B cell (primary cell): ENCODE data around the gene ADORA2B. TPM values are rescaled to one million over a fixed set of nuclear protein-coding genes. Genes with fewer than 3 reads are reported as not detected.

Source experiments
- ATAC-seq: fragments of 200-7000 bp; cut with Tn5 transposase; one replicate; pipeline ENCODE4 v1.10.0; 2021; ENCODE audit warnings: low read depth, mild to moderate bottlenecking, moderate number of reproducible peaks, moderate library complexity
- CTCF ChIA-PET: fragments of 350-600 bp; sonication (Branson Sonifier 250); formaldehyde crosslinking; loops from one replicate; lab custom pipeline; 2021; ENCODE audit warnings: antibody characterized with exemption, inconsistent platforms; lab: Charles Lee
- POLR2A ChIA-PET: fragments of 350-600 bp; sonication (Branson Sonifier 250); formaldehyde crosslinking; loops from one replicate; lab custom pipeline; 2021; ENCODE audit warnings: antibody characterized with exemption; lab: Charles Lee
- DNase-seq: peaks from one replicate; pipeline ENCODE4 v3.0.0; 2013
- H2AFZ ChIP-seq: 2 replicates; pipeline ENCODE4 v1.6.1; 2012; ENCODE audit warnings: mild to moderate bottlenecking, low read depth, low read length; ENCODE audit not compliant: insufficient read depth, poor library complexity, severe bottlenecking
- H3K27ac ChIP-seq, 2 donors: 1 replicate in 1 of 2; 2 replicates in 1 of 2; pipeline ENCODE4 v1.5.1; 2012 to 2013; ENCODE audit warnings: low read length in 2 of 2, mild to moderate bottlenecking in 2 of 2, moderate library complexity in 1 of 2
- H3K27me3 ChIP-seq, 4 experiments: fragments of 200-600 bp in 1 of 4; sonication (generic) in 1 of 4; replicated peaks in 1 of 4; 1 replicate in 2 of 4; 2 replicates in 2 of 4; pipeline versions ENCODE4 v1.6.1 to v1.7.0; 2013 to 2016; ENCODE audit warnings: low read length in 3 of 4, mild to moderate bottlenecking in 2 of 4, mixed read lengths in 1 of 4, moderate library complexity in 1 of 4; ENCODE audit not compliant: insufficient read depth in 4 of 4, control insufficient read depth in 3 of 4; ENCODE audit errors: control extremely low read depth in 1 of 4
- H3K36me3 ChIP-seq, 2 experiments: replicated peaks in 1 of 2; 1 replicate in 1 of 2; 2 replicates in 1 of 2; pipeline versions ENCODE4 v1.6.1 to v1.7.1; 2013; ENCODE audit warnings: low read length in 1 of 2; ENCODE audit not compliant: insufficient read depth in 2 of 2, control insufficient read depth in 1 of 2; ENCODE audit errors: control extremely low read depth in 1 of 2, extremely low read depth in 1 of 2
- H3K4me1 ChIP-seq, 2 donors: fragments of 200-600 bp in 1 of 2; sonication (generic) in 1 of 2; 1 replicate in 1 of 2; 2 replicates in 1 of 2; pipeline versions ENCODE4 v1.5.1 to v1.6.1; 2013 to 2017; ENCODE audit warnings: low read length in 2 of 2; ENCODE audit not compliant: control insufficient read depth in 2 of 2, insufficient read depth in 2 of 2
- H3K4me2 ChIP-seq: replicated peaks from 2 replicates; pipeline ENCODE3; 2012; ENCODE audit warnings: mild to moderate bottlenecking, low read depth, low read length; ENCODE audit not compliant: poor library complexity, severe bottlenecking
- H3K4me3 ChIP-seq, 5 experiments: fragments of 200-600 bp in 1 of 5; sonication (generic) in 1 of 5; 1 replicate in 3 of 5; 2 replicates in 2 of 5; pipeline versions ENCODE4 v1.5.1 to v1.7.0; 2011 to 2016; ENCODE audit warnings: low read length in 4 of 5, mild to moderate bottlenecking in 4 of 5, low read depth in 2 of 5, control low read depth in 1 of 5, moderate library complexity in 1 of 5; ENCODE audit not compliant: insufficient read depth in 1 of 5; ENCODE audit errors: control extremely low read depth in 1 of 5, extremely low read depth in 1 of 5
- H3K79me2 ChIP-seq: fragments of 200-600 bp; sonication (generic); one replicate; pipeline ENCODE4 v1.6.0; 2016; ENCODE audit warnings: low read length; ENCODE audit not compliant: control insufficient read depth, insufficient read depth
- H3K9ac ChIP-seq: fragments of 200-600 bp; sonication (generic); 2 replicates; pipeline ENCODE4 v1.6.1; 2017; ENCODE audit warnings: mild to moderate bottlenecking, low read length, moderate library complexity
- H3K9me3 ChIP-seq, 3 donors: one replicate each; pipeline versions ENCODE4 v1.6.1 to v1.7.1; 2013; ENCODE audit warnings: low read length in 2 of 3; ENCODE audit not compliant: control insufficient read depth in 2 of 3, insufficient read depth in 1 of 3; ENCODE audit errors: control extremely low read depth in 1 of 3
- H4K20me1 ChIP-seq: 2 replicates; pipeline ENCODE4 v1.6.0; 2012; ENCODE audit warnings: mild to moderate bottlenecking, low read length; ENCODE audit not compliant: insufficient read depth, control insufficient read depth, poor library complexity, severe bottlenecking
- H3K27ac Mint-ChIP-seq: one replicate; pipeline ENCODE4 v1.8.0; 2021; ENCODE audit warnings: mixed read lengths
- H3K27me3 Mint-ChIP-seq: one replicate; pipeline ENCODE4 v1.8.0; 2021; ENCODE audit warnings: mixed read lengths
- H3K4me1 Mint-ChIP-seq: one replicate; pipeline ENCODE4 v1.8.0; 2021; ENCODE audit warnings: mixed read lengths
- H3K4me3 Mint-ChIP-seq: one replicate; pipeline ENCODE4 v1.8.0; 2021; ENCODE audit warnings: mixed read lengths
- H3K9me3 Mint-ChIP-seq: one replicate; pipeline ENCODE4 v1.8.0; 2022; ENCODE audit warnings: mixed read lengths; ENCODE audit not compliant: insufficient read depth
- EZH2 ChIP-seq: IDR thresholded peaks from 2 replicates; pipeline ENCODE4 v1.6.1; 2012; ENCODE audit warnings: borderline replicate concordance, low read depth, mild to moderate bottlenecking, moderate library complexity, low read length; ENCODE audit not compliant: insufficient read depth, poor library complexity, severe bottlenecking
- WGBS: methylation state at CpG from one replicate; pipeline ENCODE4 v1.1.5; 2013; ENCODE audit warnings: missing lambda C conversion rate; ENCODE audit not compliant: insufficient coverage; 5-methylcytosine and 5-hydroxymethylcytosine counted together
- intact Hi-C: fragments of 100-400 bp; cut with micrococcal nuclease; formaldehyde crosslinking; loops from one replicate; pipeline ENCODE4 v1.10.0; 2022
- polyA plus RNA-seq: library from polyadenylated mRNA; depleted of rRNA; stranded (reverse); fragments of >200 nt; gene quantifications from 2 replicates; pipeline ENCODE4 v1.2.3, GENCODE V29; 2012
- total RNA-seq, 2 donors: library from RNA; stranded (reverse); fragments of 120-200 nt in 1 of 2; gene quantifications; 1 replicate in 1 of 2; 2 replicates in 1 of 2; pipeline versions ENCODE4 v1.2.3 to v1.2.4, GENCODE V29; 2013 to 2022
- TF ChIP-seq, protein P1 (sequence below): fragments of 200-600 bp; IDR thresholded peaks from one replicate; pipeline ENCODE4 v1.8.0; 2022; ENCODE audit warnings: antibody characterized with exemption, mild to moderate bottlenecking

ADORA2B gene
- total and polyA plus RNA-seq, 2 donors (not counting 1 experiment from before 2014, with no cell fraction given), result not detected

- H3K4me2 ChIP-seq, result no peak overlapping the region
- H3K4me1 Mint-ChIP-seq, result peaks cover 8% of the 10 kb centered on the region
- H3K27me3 ChIP-seq, result peaks cover 0 to 17% (median 2%) of the 10 kb centered on the region in 4 experiments
- TF ChIP-seq, protein P1, sequence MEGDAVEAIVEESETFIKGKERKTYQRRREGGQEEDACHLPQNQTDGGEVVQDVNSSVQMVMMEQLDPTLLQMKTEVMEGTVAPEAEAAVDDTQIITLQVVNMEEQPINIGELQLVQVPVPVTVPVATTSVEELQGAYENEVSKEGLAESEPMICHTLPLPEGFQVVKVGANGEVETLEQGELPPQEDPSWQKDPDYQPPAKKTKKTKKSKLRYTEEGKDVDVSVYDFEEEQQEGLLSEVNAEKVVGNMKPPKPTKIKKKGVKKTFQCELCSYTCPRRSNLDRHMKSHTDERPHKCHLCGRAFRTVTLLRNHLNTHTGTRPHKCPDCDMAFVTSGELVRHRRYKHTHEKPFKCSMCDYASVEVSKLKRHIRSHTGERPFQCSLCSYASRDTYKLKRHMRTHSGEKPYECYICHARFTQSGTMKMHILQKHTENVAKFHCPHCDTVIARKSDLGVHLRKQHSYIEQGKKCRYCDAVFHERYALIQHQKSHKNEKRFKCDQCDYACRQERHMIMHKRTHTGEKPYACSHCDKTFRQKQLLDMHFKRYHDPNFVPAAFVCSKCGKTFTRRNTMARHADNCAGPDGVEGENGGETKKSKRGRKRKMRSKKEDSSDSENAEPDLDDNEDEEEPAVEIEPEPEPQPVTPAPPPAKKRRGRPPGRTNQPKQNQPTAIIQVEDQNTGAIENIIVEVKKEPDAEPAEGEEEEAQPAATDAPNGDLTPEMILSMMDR, result no peak
- no peak for TF ChIP-seq EZH2
- no peak overlapping the region for H3K27ac Mint-ChIP-seq
- ATAC-seq (no peak), DNase-seq (no peak)
- H3K27ac ChIP-seq, result no peak overlapping the region
- H2AFZ ChIP-seq, result no peak overlapping the region
- H3K4me1 ChIP-seq, result peaks cover 0 to 10% of the 10 kb centered on the region in 2 donors
- CTCF ChIA-PET, result no interaction called here
- intact Hi-C loops, result no loop called here
- WGBS, result no CpG with 5 or more reads among the region's 2 CpGs
- no peaks in the 10 kb centered on the region for H3K79me2 ChIP-seq
- POLR2A ChIA-PET, result no interaction called here
- no peak overlapping the region for H3K4me3 ChIP-seq
- H3K36me3 ChIP-seq, result peaks cover 0 to 3% of the 10 kb centered on the region in 2 experiments
- H3K9me3 ChIP-seq, result peaks cover 0 to 8% (median 0%) of the 10 kb centered on the region in 3 donors
- H3K4me3 Mint-ChIP-seq, result no peak overlapping the region
- no peak overlapping the region for H3K9ac ChIP-seq
- no peaks in the 10 kb centered on the region for H4K20me1 ChIP-seq
- peaks cover 29% of the 10 kb centered on the region for H3K27me3 Mint-ChIP-seq
- no peaks in the 10 kb centered on the region for H3K9me3 Mint-ChIP-seq
Measured at GRCh38 chr17:15970500-15970899, 25.6 kb downstream of the ADORA2B start.

- Mint-ChIP-seq H3K4me1 (peaks cover 4% of the 10 kb centered on the region), H3K27me3 (peaks cover 24% of the 10 kb centered on the region), H3K27ac (no peak overlapping the region), H3K9me3 (no peaks in the 10 kb centered on the region), H3K4me3 (no peak overlapping the region)
- 96% methylated on average over 3 of the region's 5 CpGs for WGBS
- no peak for ATAC-seq
- Histone ChIP-seq H4K20me1 (no peaks in the 10 kb centered on the region), H3K4me3 (no peak overlapping the region), H3K79me2 (no peaks in the 10 kb centered on the region), H3K9ac (no peak overlapping the region), H3K27ac (no peak overlapping the region), H3K4me1 (peaks cover 0 to 7% of the 10 kb centered on the region in 2 donors), H3K36me3 (peaks cover 0 to 3% of the 10 kb centered on the region in 2 experiments), H2AFZ (no peak overlapping the region), H3K27me3 (peaks cover 0 to 12% (median 2%) of the 10 kb centered on the region in 4 experiments), H3K4me2 (no peak overlapping the region), H3K9me3 (peaks cover 0 to 8% (median 0%) of the 10 kb centered on the region in 3 donors)
- intact Hi-C loops, result no loop called here
- ChIA-PET POLR2A (no interaction called here), CTCF (no interaction called here)
- DNase-seq, result no peak
- no peak for TF ChIP-seq EZH2
- TF ChIP-seq, protein P1, result no peak
Measured at GRCh38 chr17:15971098-15971678, 26.3 kb downstream of the ADORA2B start.
